Endothelial cell of umbilical vein (primary cell): ENCODE results near the gene SLFN13. TPM values are rescaled to one million over a fixed set of nuclear protein-coding genes. Genes with fewer than 3 reads are reported as not detected.

Experiments
- BruUV-seq: library from RNA; stranded (reverse); fragments of 400-500 nt; replicated peaks from 2 replicates; lab custom pipeline; 2021; lab: Mats Ljungman, UMichigan
- CTCF ChIA-PET: fragments of 300-600, 350-600 bp; sonication (Branson Sonifier 250); formaldehyde crosslinking; loops from one replicate; lab custom pipeline; 2021; ENCODE audit warnings: antibody characterized with exemption, inconsistent platforms; lab: Charles Lee
- POLR2A ChIA-PET: fragments of 300-600, 350-600 bp; sonication (Branson Sonifier 250); formaldehyde crosslinking; loops from one replicate; lab custom pipeline; 2021; ENCODE audit warnings: antibody characterized with exemption, inconsistent platforms; lab: Charles Lee
- DNase-seq: peaks from one replicate; pipeline ENCODE4 v3.0.0-alpha.2; 2011; ENCODE audit warnings: low read depth, low spot score
- FAIRE-seq: peaks from 2 replicates; lab custom pipeline; 2011; peaks lifted over from hg19 to GRCh38; lab: Jason Lieb, UNC
- H2AFZ ChIP-seq: 2 replicates; pipeline ENCODE4 v1.6.0; 2012; ENCODE audit warnings: low read depth, low read length, control low read depth, inconsistent platforms
- H3K27ac ChIP-seq: 2 replicates; pipeline ENCODE4 v1.5.1; 2011; ENCODE audit warnings: low read depth, mild to moderate bottlenecking, control low read depth, low read length, moderate library complexity; ENCODE audit not compliant: insufficient read depth
- H3K27me3 ChIP-seq, 2 experiments: 2 replicates each; pipeline versions ENCODE4 v1.6.0 to v1.6.1; 2011; ENCODE audit warnings: low read length in 2 of 2, mixed read lengths in 1 of 2; ENCODE audit not compliant: control insufficient read depth in 2 of 2, insufficient read depth in 2 of 2
- H3K36me3 ChIP-seq, 2 experiments: 2 replicates in 1 of 2; 3 replicates in 1 of 2; pipeline ENCODE4 v1.5.1; 2011; ENCODE audit warnings: low read length in 2 of 2, mild to moderate bottlenecking in 1 of 2, moderate library complexity in 1 of 2; ENCODE audit not compliant: control insufficient read depth in 2 of 2, insufficient read depth in 2 of 2; ENCODE audit errors: extremely low read depth in 1 of 2
- H3K4me1 ChIP-seq: 3 replicates; pipeline ENCODE4 v1.5.1; 2011; ENCODE audit warnings: mild to moderate bottlenecking, low read length; ENCODE audit not compliant: control insufficient read depth, insufficient read depth; ENCODE audit errors: extremely low read depth
- H3K4me2 ChIP-seq: 2 replicates; pipeline ENCODE4 v1.6.1; 2011; ENCODE audit warnings: low read length, control low read depth, mixed read lengths; ENCODE audit not compliant: insufficient read depth
- H3K4me3 ChIP-seq, 3 experiments: fragments of 200-600 bp in 1 of 3; sonication (generic), shearing (Covaris generic) in 1 of 3; replicated peaks in 1 of 3; 2 replicates each; pipeline ENCODE4 v1.5.1; 2011 to 2016; ENCODE audit warnings: control low read depth in 3 of 3, low read length in 3 of 3, mild to moderate bottlenecking in 2 of 3, inconsistent platforms in 1 of 3, low read depth in 1 of 3, moderate library complexity in 1 of 3; ENCODE audit not compliant: insufficient read depth in 1 of 3
- H3K79me2 ChIP-seq: 2 replicates; pipeline ENCODE4 v1.6.0; 2012; ENCODE audit warnings: low read length, inconsistent platforms; ENCODE audit not compliant: control insufficient read depth, insufficient read depth
- H3K9ac ChIP-seq: replicated peaks from 2 replicates; pipeline ENCODE3; 2011; ENCODE audit warnings: low read length, control low read depth; ENCODE audit not compliant: insufficient read depth; ENCODE audit errors: extremely low read depth
- H3K9me1 ChIP-seq: replicated peaks from 3 replicates; pipeline ENCODE4 v1.6.0; 2011; ENCODE audit warnings: mild to moderate bottlenecking, low read length; ENCODE audit not compliant: control insufficient read depth, insufficient read depth; ENCODE audit errors: extremely low read depth
- H3K9me3 ChIP-seq: replicated peaks from 2 replicates; pipeline ENCODE4 v1.5.1; 2012; ENCODE audit warnings: low read length, inconsistent platforms; ENCODE audit not compliant: control insufficient read depth, insufficient read depth
- H4K20me1 ChIP-seq: replicated peaks from 2 replicates; pipeline ENCODE3; 2011; ENCODE audit warnings: mild to moderate bottlenecking, low read length; ENCODE audit not compliant: control insufficient read depth, insufficient read depth; ENCODE audit errors: extremely low read depth
- EZH2 ChIP-seq: IDR thresholded peaks from 2 replicates; pipeline ENCODE4 v1.6.1; 2012; ENCODE audit warnings: borderline replicate concordance, low read depth, mild to moderate bottlenecking, moderate library complexity, low read length, inconsistent platforms; ENCODE audit not compliant: severe bottlenecking
- FOS ChIP-seq: IDR thresholded peaks from 2 replicates; pipeline ENCODE4 v1.6.1; 2011; ENCODE audit warnings: mild to moderate bottlenecking, low read length, moderate library complexity, borderline replicate concordance; ENCODE audit not compliant: insufficient read depth
- GATA2 ChIP-seq: IDR thresholded peaks from 2 replicates; pipeline ENCODE4 v1.7.0; 2011; ENCODE audit warnings: low read depth, mild to moderate bottlenecking, moderate library complexity, mixed read lengths, low read length; ENCODE audit not compliant: insufficient read length, insufficient read depth
- JUN ChIP-seq: IDR thresholded peaks from 2 replicates; pipeline ENCODE4 v1.6.1; 2011; ENCODE audit warnings: borderline replicate concordance, low read depth; ENCODE audit not compliant: insufficient read length, insufficient read depth
- MYC ChIP-seq: IDR thresholded peaks from one replicate; pipeline ENCODE4 v1.6.1; 2011; ENCODE audit warnings: mild to moderate bottlenecking, low read depth, low read length
- POLR2A ChIP-seq: IDR thresholded peaks from 2 replicates; pipeline ENCODE4 v1.6.1; 2012; ENCODE audit warnings: low read depth, mild to moderate bottlenecking, control low read depth, low read length
- POLR2AphosphoS5 ChIP-seq: IDR thresholded peaks from 2 replicates; pipeline ENCODE4 v1.6.1; 2012; ENCODE audit warnings: low read depth, mild to moderate bottlenecking, control low read depth, low read length, moderate library complexity; ENCODE audit not compliant: insufficient read depth
- dilution Hi-C: fragments of 300-500 bp; cut with MboI; formaldehyde crosslinking; loops from one replicate; pipeline ENCODE4 v1.15.0; 2019; ENCODE audit warnings: low sequenced_read_pairs; ENCODE audit not compliant: extremely low pct_ligation_motif_present
- intact Hi-C: fragments of 100-400 bp; cut with micrococcal nuclease; formaldehyde crosslinking; loops from one replicate; pipeline ENCODE4 v1.10.0; 2022
- polyA plus RNA-seq, 4 experiments: library from polyadenylated mRNA; depleted of rRNA in 3 of 4; stranded (reverse) in 3 of 4; unstranded in 1 of 4; fragments of >200 nt; gene quantifications; 2 replicates each; pipeline versions ENCODE4 v1.2.1 to v1.2.3, GENCODE V29; 2011 to 2012; ENCODE audit warnings: missing spikeins in 1 of 4
- total RNA-seq: library from RNA; stranded (reverse); gene quantifications from 2 replicates; pipeline ENCODE4 v1.2.3, GENCODE V29; 2021
- TF ChIP-seq, protein P1 (sequence below), 2 donors: IDR thresholded peaks; 1 replicate in 1 of 2; 2 replicates in 1 of 2; pipeline ENCODE4 v1.5.1; 2011; ENCODE audit warnings: low read length in 2 of 2, mild to moderate bottlenecking in 2 of 2, moderate library complexity in 2 of 2, control low read depth in 1 of 2, inconsistent platforms in 1 of 2, low read depth in 1 of 2; ENCODE audit not compliant: insufficient read depth in 1 of 2; ENCODE audit errors: extremely low read depth in 1 of 2
- TF ChIP-seq, protein P2 (sequence below): IDR thresholded peaks from 2 replicates; pipeline ENCODE4 v1.6.1; 2011; ENCODE audit not compliant: insufficient read depth, insufficient read length

SLFN13 gene
- total and polyA plus RNA-seq, 2 donors (not counting 3 experiments of a cell fraction or from before 2014, with no cell fraction given), result 2.3 to 13.7 TPM

- no peak overlapping the region for H2AFZ ChIP-seq
- TF ChIP-seq FOS, result no peak
- TF ChIP-seq GATA2, result no peak
- TF ChIP-seq, protein P1, sequence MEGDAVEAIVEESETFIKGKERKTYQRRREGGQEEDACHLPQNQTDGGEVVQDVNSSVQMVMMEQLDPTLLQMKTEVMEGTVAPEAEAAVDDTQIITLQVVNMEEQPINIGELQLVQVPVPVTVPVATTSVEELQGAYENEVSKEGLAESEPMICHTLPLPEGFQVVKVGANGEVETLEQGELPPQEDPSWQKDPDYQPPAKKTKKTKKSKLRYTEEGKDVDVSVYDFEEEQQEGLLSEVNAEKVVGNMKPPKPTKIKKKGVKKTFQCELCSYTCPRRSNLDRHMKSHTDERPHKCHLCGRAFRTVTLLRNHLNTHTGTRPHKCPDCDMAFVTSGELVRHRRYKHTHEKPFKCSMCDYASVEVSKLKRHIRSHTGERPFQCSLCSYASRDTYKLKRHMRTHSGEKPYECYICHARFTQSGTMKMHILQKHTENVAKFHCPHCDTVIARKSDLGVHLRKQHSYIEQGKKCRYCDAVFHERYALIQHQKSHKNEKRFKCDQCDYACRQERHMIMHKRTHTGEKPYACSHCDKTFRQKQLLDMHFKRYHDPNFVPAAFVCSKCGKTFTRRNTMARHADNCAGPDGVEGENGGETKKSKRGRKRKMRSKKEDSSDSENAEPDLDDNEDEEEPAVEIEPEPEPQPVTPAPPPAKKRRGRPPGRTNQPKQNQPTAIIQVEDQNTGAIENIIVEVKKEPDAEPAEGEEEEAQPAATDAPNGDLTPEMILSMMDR (IDR thresholded peaks at IDR 0.05; ENCODE audit: extremely low read depth in 1 of 2, insufficient read depth in 1 of 2, low read depth in 1 of 2, low read length in 2 of 2), result no peak
- no peak for TF ChIP-seq JUN
- TF ChIP-seq POLR2A, result no peak
- TF ChIP-seq, protein P2, sequence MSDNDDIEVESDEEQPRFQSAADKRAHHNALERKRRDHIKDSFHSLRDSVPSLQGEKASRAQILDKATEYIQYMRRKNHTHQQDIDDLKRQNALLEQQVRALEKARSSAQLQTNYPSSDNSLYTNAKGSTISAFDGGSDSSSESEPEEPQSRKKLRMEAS, result no peak
- TF ChIP-seq MYC, result no peak
- TF ChIP-seq POLR2AphosphoS5, result no peak
- no peak for TF ChIP-seq EZH2
- no peak for FAIRE-seq
- BruUV-seq, result no TSS peak
- H4K20me1 ChIP-seq, result no peaks in the 10 kb centered on the region
- no peaks in the 10 kb centered on the region for H3K36me3 ChIP-seq
- H3K9me1 ChIP-seq, result no peaks in the 10 kb centered on the region
- H3K27me3 ChIP-seq, result peaks cover 39 to 43% of the 10 kb centered on the region in 2 experiments
- CTCF ChIA-PET, result no interaction called here
- H3K4me1 ChIP-seq, result peaks cover 6% of the 10 kb centered on the region
- no peak overlapping the region for H3K27ac ChIP-seq
- H3K79me2 ChIP-seq, result no peaks in the 10 kb centered on the region
- dilution Hi-C loops (no loop called here), intact Hi-C loops (no loop called here)
- no peak overlapping the region for H3K4me3 ChIP-seq
- H3K9ac ChIP-seq, result no peak overlapping the region
- no peak overlapping the region for H3K4me2 ChIP-seq
- DNase-seq, result no peak
- no peaks in the 10 kb centered on the region for H3K9me3 ChIP-seq
- POLR2A ChIA-PET, result no interaction called here
Measured at GRCh38 chr17:35453171-35453570, 4.6 kb upstream of the SLFN13 start.
